Spleen (tissue), 7 donors: ENCODE results near the gene SLC25A45.

Source experiments
- POLR2A ChIP-seq, 3 donors: fragments of 450-650 bp; IDR thresholded peaks; one replicate each; pipeline ENCODE4 v1.5.1; 2017; ENCODE audit warnings: antibody characterized with exemption in 3 of 3, mild to moderate bottlenecking in 1 of 3
- TF ChIP-seq, protein P1 (sequence below), 11 experiments: fragments of 200-600 bp in 7 of 11; fragments of 450-650 bp in 4 of 11; sonication (generic) in 4 of 11; IDR thresholded peaks in 8 of 11; conservative IDR thresholded peaks in 3 of 11; 1 replicate in 7 of 11; 2 replicates in 4 of 11; pipeline versions ENCODE4 v1.4.0 to v1.8.0; 2016 to 2021; ENCODE audit warnings: antibody characterized with exemption in 11 of 11, inconsistent platforms in 4 of 11, mild to moderate bottlenecking in 1 of 11
- donor health status: DM: no; HTN: no; CAD: no; lungs with moderate emphysema.
- donor health status: DM: no; HTN: no; CAD: no.
- donor health status: DM: no; HTN: no; CAD: no.

DNA sequence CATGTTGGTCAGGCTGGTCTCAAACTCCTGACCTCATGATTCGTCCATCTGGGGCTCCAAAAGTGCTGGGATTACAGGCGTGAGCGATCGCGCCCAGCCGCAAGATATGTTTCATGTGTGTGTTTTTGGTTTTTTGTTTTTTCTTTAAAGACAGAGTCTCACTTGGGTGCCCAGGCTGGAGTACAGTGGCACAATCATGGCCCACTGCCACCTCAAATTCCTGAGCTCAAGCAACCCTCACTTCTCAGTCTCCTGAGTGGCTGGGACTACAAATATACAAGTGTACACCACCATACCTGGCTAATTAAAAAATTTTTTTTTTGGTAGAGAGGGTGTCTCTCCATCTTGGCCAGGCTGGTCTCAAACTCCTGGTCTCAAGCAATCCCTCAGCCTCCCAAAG lies 19.5 kb downstream of the SLC25A45 start:
- TF ChIP-seq POLR2A (IDR thresholded peaks at IDR 0.05): no peak
- TF ChIP-seq, protein P1, sequence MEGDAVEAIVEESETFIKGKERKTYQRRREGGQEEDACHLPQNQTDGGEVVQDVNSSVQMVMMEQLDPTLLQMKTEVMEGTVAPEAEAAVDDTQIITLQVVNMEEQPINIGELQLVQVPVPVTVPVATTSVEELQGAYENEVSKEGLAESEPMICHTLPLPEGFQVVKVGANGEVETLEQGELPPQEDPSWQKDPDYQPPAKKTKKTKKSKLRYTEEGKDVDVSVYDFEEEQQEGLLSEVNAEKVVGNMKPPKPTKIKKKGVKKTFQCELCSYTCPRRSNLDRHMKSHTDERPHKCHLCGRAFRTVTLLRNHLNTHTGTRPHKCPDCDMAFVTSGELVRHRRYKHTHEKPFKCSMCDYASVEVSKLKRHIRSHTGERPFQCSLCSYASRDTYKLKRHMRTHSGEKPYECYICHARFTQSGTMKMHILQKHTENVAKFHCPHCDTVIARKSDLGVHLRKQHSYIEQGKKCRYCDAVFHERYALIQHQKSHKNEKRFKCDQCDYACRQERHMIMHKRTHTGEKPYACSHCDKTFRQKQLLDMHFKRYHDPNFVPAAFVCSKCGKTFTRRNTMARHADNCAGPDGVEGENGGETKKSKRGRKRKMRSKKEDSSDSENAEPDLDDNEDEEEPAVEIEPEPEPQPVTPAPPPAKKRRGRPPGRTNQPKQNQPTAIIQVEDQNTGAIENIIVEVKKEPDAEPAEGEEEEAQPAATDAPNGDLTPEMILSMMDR (IDR thresholded peaks at IDR 0.05 in 8 of 11, conservative IDR thresholded peaks at IDR 0.05 in 3 of 11): no peak
